Upper lobe of left lung (tissue), 6 donors: ENCODE results near the gene ENGASE. TPM values are rescaled to one million over a fixed set of nuclear protein-coding genes. Genes with fewer than 3 reads are reported as not detected.

Experiments
- ATAC-seq, 2 donors: fragments of 200-7000 bp; cut with Tn5 transposase; one replicate each; pipeline ENCODE4 v1.9.1; 2022; ENCODE audit warnings: mild to moderate bottlenecking in 2 of 2, moderate library complexity in 2 of 2; ENCODE audit not compliant: low FRiP score in 2 of 2
- DNase-seq, 2 donors: peaks; one replicate each; pipeline ENCODE4 v3.0.0-alpha.2; 2019 to 2020
- H3K27ac ChIP-seq, 4 donors: fragments of 200-600 bp; sonication (generic); one replicate each; pipeline ENCODE4 v1.5.1; 2016 to 2019
- H3K27me3 ChIP-seq, 4 donors: fragments of 200-600 bp; sonication (generic); one replicate each; pipeline ENCODE4 v1.5.1; 2017 to 2019
- H3K36me3 ChIP-seq, 4 donors: fragments of 200-600 bp; sonication (generic); one replicate each; pipeline ENCODE4 v1.5.1; 2016 to 2019
- H3K4me1 ChIP-seq, 4 donors: fragments of 200-600 bp; sonication (generic); one replicate each; pipeline ENCODE4 v1.5.1; 2018 to 2019
- H3K4me3 ChIP-seq, 4 donors: fragments of 200-600 bp; sonication (generic); one replicate each; pipeline ENCODE4 v1.5.1; 2017 to 2019; ENCODE audit warnings: mild to moderate bottlenecking in 2 of 4, moderate library complexity in 1 of 4
- H3K9me3 ChIP-seq, 4 donors: fragments of 200-600 bp; sonication (generic); one replicate each; pipeline ENCODE4 v1.5.1; 2018 to 2019
- CTCF ChIP-seq, 6 experiments: fragments of 450-650 bp in 4 of 6; fragments of 200-600 bp in 2 of 6; sonication (generic) in 2 of 6; IDR thresholded peaks; one replicate each; pipeline ENCODE4 v1.5.1; 2016 to 2019; ENCODE audit warnings: antibody characterized with exemption in 6 of 6
- EP300 ChIP-seq, 4 donors: sonication (generic); formaldehyde crosslinking; IDR thresholded peaks; one replicate each; pipeline ENCODE4 v1.5.1; 2017; ENCODE audit warnings: antibody characterized with exemption in 4 of 4, control low read depth in 2 of 4
- POLR2A ChIP-seq, 4 donors: fragments of 450-650 bp; IDR thresholded peaks; one replicate each; pipeline ENCODE4 v1.5.1; 2016 to 2017; ENCODE audit warnings: antibody characterized with exemption in 4 of 4, mild to moderate bottlenecking in 2 of 4
- POLR2AphosphoS5 ChIP-seq, 2 donors: sonication (generic); formaldehyde crosslinking; IDR thresholded peaks; one replicate each; pipeline ENCODE4 v1.5.1; 2017; ENCODE audit warnings: antibody characterized with exemption in 2 of 2
- whole genome bisulfite sequencing, 2 donors: methylation state at CpG; one replicate each; pipeline ENCODE4 v1.1.5; 2017 to 2018; 5-methylcytosine and 5-hydroxymethylcytosine counted together
- total RNA-seq, 6 donors: library from RNA; depleted of rRNA in 4 of 6; stranded (reverse); fragments of >200 nt in 4 of 6; gene quantifications; one replicate each; pipeline versions ENCODE4 v1.1.0 to v1.2.1, GENCODE V29; 2016 to 2021
- donor health status: DM: no; HTN: no; CAD: no; lungs with moderate emphysema.
- donor health status: DM: no; HTN: yes; CAD: no; lungs with severe emphysema.

The ENGASE gene
- total RNA-seq, 6 donors from 2014 or later, result 17.2 to 320 (median 55.9) TPM

- H3K27ac ChIP-seq, result no peak overlapping the region
- H3K36me3 ChIP-seq, result no peaks in the 10 kb centered on the region
- peaks cover 0 to 6% (median 3%) of the 10 kb centered on the region in 4 donors for H3K27me3 ChIP-seq
- no peaks in the 10 kb centered on the region for H3K9me3 ChIP-seq
- TF ChIP-seq POLR2AphosphoS5 (IDR thresholded peaks at IDR 0.05), result no peak
- no peak for TF ChIP-seq POLR2A (IDR thresholded peaks at IDR 0.05)
- TF ChIP-seq EP300 (IDR thresholded peaks at IDR 0.05), result no peak
- no peak for TF ChIP-seq CTCF (IDR thresholded peaks at IDR 0.05)
- H3K4me1 ChIP-seq, result no peaks in the 10 kb centered on the region
- no peak for ATAC-seq
- no peak overlapping the region for H3K4me3 ChIP-seq
- 91 to 94% methylated on average over 6 to 10 of the region's 11 CpGs for WGBS, 2 donors
- peak in 1 of 2 donors; percentile 51 for DNase-seq
These were observed 32.3 kb downstream of the ENGASE start for GRCh38 chr17:79106958-79107357.

GRCh38 chr17:79107499-79108231 is 33.0 kb downstream of the ENGASE start:
- ATAC-seq (no peak), DNase-seq (peak in 1 of 2 donors; percentile 64)
- WGBS, 2 donors, result 84 to 88% methylated on average over 10 to 25 of the region's 25 CpGs
- TF ChIP-seq CTCF (IDR thresholded peaks at IDR 0.05) (no peak), POLR2AphosphoS5 (IDR thresholded peaks at IDR 0.05) (no peak), EP300 (IDR thresholded peaks at IDR 0.05) (no peak)
- no peaks in the 10 kb centered on the region for H3K36me3 ChIP-seq
- no peak overlapping the region for H3K4me3 ChIP-seq
- no peaks in the 10 kb centered on the region for H3K4me1 ChIP-seq
- H3K9me3 ChIP-seq, result no peaks in the 10 kb centered on the region
- H3K27ac ChIP-seq, result no peak overlapping the region
- H3K27me3 ChIP-seq, result peaks cover 0 to 6% (median 3%) of the 10 kb centered on the region in 4 donors

- Histone ChIP-seq H3K4me3 (no peak overlapping the region), H3K4me1 (no peaks in the 10 kb centered on the region), H3K9me3 (no peaks in the 10 kb centered on the region), H3K27me3 (peaks cover 0 to 5% (median 1%) of the 10 kb centered on the region in 4 donors), H3K27ac (no peak overlapping the region), H3K36me3 (no peaks in the 10 kb centered on the region)
- no peak for ATAC-seq
- TF ChIP-seq EP300 (IDR thresholded peaks at IDR 0.05) (no peak), POLR2A (IDR thresholded peaks at IDR 0.05) (no peak), CTCF (IDR thresholded peaks at IDR 0.05) (no peak), POLR2AphosphoS5 (IDR thresholded peaks at IDR 0.05) (no peak)
- peak in 1 of 2 donors; percentile 70 for DNase-seq
- WGBS, 2 donors, result 80 to 81% methylated on average over 16 to 22 of the region's 26 CpGs
These were observed 33.7 kb downstream of the ENGASE start for GRCh38 chr17:79108232-79108850.

- H3K27me3 ChIP-seq, result no peaks in the 10 kb centered on the region
- WGBS, 2 donors, result 89% methylated on average over 15 of the region's 15 CpGs; no CpG with 5 or more reads in 1 of the 2 donors
These were observed 34.2 kb downstream of the ENGASE start for GRCh38 chr17:79108870-79109269.

More at GRCh38 chr17:79108870-79109269, 34.2 kb downstream of the ENGASE start:
- ATAC-seq (no peak), DNase-seq (peak in 1 of 2 donors; percentile 64)
- no peak for TF ChIP-seq POLR2A (IDR thresholded peaks at IDR 0.05)
- TF ChIP-seq CTCF (IDR thresholded peaks at IDR 0.05), result no peak
- no peak for TF ChIP-seq EP300 (IDR thresholded peaks at IDR 0.05)
- no peaks in the 10 kb centered on the region for H3K9me3 ChIP-seq
- H3K36me3 ChIP-seq, result no peaks in the 10 kb centered on the region
- H3K4me1 ChIP-seq, result no peaks in the 10 kb centered on the region
- no peak overlapping the region for H3K27ac ChIP-seq
- H3K4me3 ChIP-seq, result no peak overlapping the region
